ENCODE data around the gene ARHGAP45. TPM values are rescaled to one million over a fixed set of nuclear protein-coding genes. Genes with fewer than 3 reads are reported as not detected.

The ARHGAP45 gene
- total and polyA plus RNA-seq, 9 of the 15 experiments (the other 6 are each of a cell fraction or from before 2014, with no cell fraction given): 0.08 to 22.1 (median 4.2) TPM

GRCh38 chr19:1080360-1081161 is 13.6 kb downstream of the ARHGAP45 start:
- WGBS (ENCODE audit: insufficient coverage, low coverage, missing lambda C conversion rate): 92% methylated on average over 31 of the region's 50 CpGs
- intact Hi-C loops (cut with micrococcal nuclease): loop anchor here (5.0 kb wide), 1 partner anchor 38 kb away; the partner anchor contains the start of gene ABCA7
- Histone ChIP-seq H3K27me3 (ENCODE audit: control insufficient read depth in 2 of 2, insufficient read depth in 2 of 2, low read length in 2 of 2) (no peaks in the 10 kb centered on the region), H3K9ac (ENCODE audit: insufficient read depth in 1 of 2, low read depth in 2 of 2, low read length in 2 of 2) (0 out of 4 replicates have a peak overlapping the region, but pooled peaks of 1 of the 2 experiments have one; percentile 66), H3K4me3 (no peak overlapping the region), H3K4me1 (replicated peaks in 1 of 2; ENCODE audit: control insufficient read depth in 2 of 2, insufficient read depth in 2 of 2, low read length in 2 of 2) (peaks cover 12 to 71% of the 10 kb centered on the region in 2 experiments), H3K9me3 (replicated peaks; ENCODE audit: control insufficient read depth, insufficient read depth, low read depth, low read length) (no peaks in the 10 kb centered on the region), H3K4me2 (ENCODE audit: insufficient read depth, low read length) (no peak overlapping the region), H3K36me3 (ENCODE audit: control insufficient read depth, insufficient read depth, low read length) (peaks cover 15% of the 10 kb centered on the region; the same call in 2 of the 3 replicates), H2AFZ (ENCODE audit: low read depth, low read length) (no peak overlapping the region), H3K79me2 (ENCODE audit: control insufficient read depth, insufficient read depth, low read length) (no peaks in the 10 kb centered on the region), H3K9me1 (ENCODE audit: control insufficient read depth, insufficient read depth, low read length) (peaks cover 3% of the 10 kb centered on the region), H3K27ac (ENCODE audit: extremely low read depth, low read depth, low read length) (no peak overlapping the region), H4K20me1 (replicated peaks; ENCODE audit: control insufficient read depth, insufficient read depth, low read length) (no peaks in the 10 kb centered on the region)
- BruUV-seq (replicated peaks): no TSS peak
- no peak for DNase-seq (ENCODE audit: extremely low read depth in 1 of 4, low spot score in 3 of 4)
- POLR2A ChIA-PET: interaction anchor here (0.6 to 1.9 kb wide), 7 partner anchors 8 to 236 kb away, joined by 3 to 6 read pairs (median 4); partner anchors contain the start of genes ARHGAP45 and CIRBP
- ATAC-seq: no peak
- in situ Hi-C loops (cut with MboI): no loop called here
- CTCF ChIA-PET (ENCODE audit: low intra/inter-chr PET ratio): no interaction called here
- FAIRE-seq: no peak
- TF ChIP-seq MIER1 (IDR thresholded peaks at IDR 0.05; ENCODE audit: low read depth): no peak
- TF ChIP-seq RBM14 (IDR thresholded peaks at IDR 0.05; ENCODE audit: borderline replicate concordance, insufficient read depth, low read depth, low read length): 0 out of 2 replicates have a peak, but pooled peaks have one; percentile 61
- no peak for TF ChIP-seq ELK3 (CRISPR knock-in tag; IDR thresholded peaks at IDR 0.05)
- TF ChIP-seq, protein P1, sequence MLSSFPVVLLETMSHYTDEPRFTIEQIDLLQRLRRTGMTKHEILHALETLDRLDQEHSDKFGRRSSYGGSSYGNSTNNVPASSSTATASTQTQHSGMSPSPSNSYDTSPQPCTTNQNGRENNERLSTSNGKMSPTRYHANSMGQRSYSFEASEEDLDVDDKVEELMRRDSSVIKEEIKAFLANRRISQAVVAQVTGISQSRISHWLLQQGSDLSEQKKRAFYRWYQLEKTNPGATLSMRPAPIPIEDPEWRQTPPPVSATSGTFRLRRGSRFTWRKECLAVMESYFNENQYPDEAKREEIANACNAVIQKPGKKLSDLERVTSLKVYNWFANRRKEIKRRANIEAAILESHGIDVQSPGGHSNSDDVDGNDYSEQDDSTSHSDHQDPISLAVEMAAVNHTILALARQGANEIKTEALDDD (IDR thresholded peaks at IDR 0.05): no peak
- TF ChIP-seq CBX3 (IDR thresholded peaks at IDR 0.05; ENCODE audit: borderline replicate concordance in 1 of 2, low read length in 2 of 2): no peak
- TF ChIP-seq, protein P2, sequence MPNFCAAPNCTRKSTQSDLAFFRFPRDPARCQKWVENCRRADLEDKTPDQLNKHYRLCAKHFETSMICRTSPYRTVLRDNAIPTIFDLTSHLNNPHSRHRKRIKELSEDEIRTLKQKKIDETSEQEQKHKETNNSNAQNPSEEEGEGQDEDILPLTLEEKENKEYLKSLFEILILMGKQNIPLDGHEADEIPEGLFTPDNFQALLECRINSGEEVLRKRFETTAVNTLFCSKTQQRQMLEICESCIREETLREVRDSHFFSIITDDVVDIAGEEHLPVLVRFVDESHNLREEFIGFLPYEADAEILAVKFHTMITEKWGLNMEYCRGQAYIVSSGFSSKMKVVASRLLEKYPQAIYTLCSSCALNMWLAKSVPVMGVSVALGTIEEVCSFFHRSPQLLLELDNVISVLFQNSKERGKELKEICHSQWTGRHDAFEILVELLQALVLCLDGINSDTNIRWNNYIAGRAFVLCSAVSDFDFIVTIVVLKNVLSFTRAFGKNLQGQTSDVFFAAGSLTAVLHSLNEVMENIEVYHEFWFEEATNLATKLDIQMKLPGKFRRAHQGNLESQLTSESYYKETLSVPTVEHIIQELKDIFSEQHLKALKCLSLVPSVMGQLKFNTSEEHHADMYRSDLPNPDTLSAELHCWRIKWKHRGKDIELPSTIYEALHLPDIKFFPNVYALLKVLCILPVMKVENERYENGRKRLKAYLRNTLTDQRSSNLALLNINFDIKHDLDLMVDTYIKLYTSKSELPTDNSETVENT (CRISPR knock-in tag; IDR thresholded peaks at IDR 0.05): no peak
- no peak for TF ChIP-seq ZBTB9 (CRISPR knock-in tag; IDR thresholded peaks at IDR 0.05)
- no peak for TF ChIP-seq PHF8 (IDR thresholded peaks at IDR 0.05; ENCODE audit: borderline replicate concordance, low read length)
- no peak for TF ChIP-seq MED1 (CRISPR knock-in tag; IDR thresholded peaks at IDR 0.05; ENCODE audit: borderline replicate concordance)
- TF ChIP-seq ZNF551 (CRISPR knock-in tag; IDR thresholded peaks at IDR 0.05): no peak
- peak; percentile 71; the same call in 1 of the 2 replicates for TF ChIP-seq ZBTB33 (CRISPR knock-in tag; IDR thresholded peaks at IDR 0.05)
- peak; percentile 4 for TF ChIP-seq PCBP1 (IDR thresholded peaks at IDR 0.05; ENCODE audit: low read depth, low read length, poor library complexity, severe bottlenecking)
